SK-N-SH treated with all-trans-retinoic acid at 6 μM for 48 hours (cell line): ENCODE data around the gene ANAPC4.

Source experiments
- ATAC-seq: fragments of 200-7000 bp; cut with Tn5 transposase; 3 replicates; pipeline ENCODE4 v1.9.1; 2020; ENCODE audit warnings: mild to moderate bottlenecking, moderate library complexity
- BACH2 ChIP-seq: fragments of 250-450 bp; sonication (Bioruptor Pico); IDR thresholded peaks from 2 replicates; pipeline ENCODE4 v1.9.0; 2021; ENCODE audit warnings: mild to moderate bottlenecking, borderline replicate concordance
- CSDC2 ChIP-seq: fragments of 250-450 bp; sonication (Bioruptor Pico); IDR thresholded peaks from 2 replicates; pipeline ENCODE4 v1.5.0; 2020; ENCODE audit warnings: mild to moderate bottlenecking, moderate library complexity
- ESRRG ChIP-seq: fragments of 250-450 bp; sonication (Bioruptor Pico); IDR thresholded peaks from 2 replicates; pipeline ENCODE4 v1.6.1; 2021; ENCODE audit warnings: mild to moderate bottlenecking
- ISL1 ChIP-seq: fragments of 250-450 bp; sonication (Bioruptor Pico); IDR thresholded peaks from 2 replicates; pipeline ENCODE4 v2.1.2; 2022; ENCODE audit warnings: mild to moderate bottlenecking, moderate library complexity
- OSR1 ChIP-seq: fragments of 250-450 bp; sonication (Bioruptor Pico); IDR thresholded peaks from 2 replicates; pipeline ENCODE4 v1.8.0; 2022; ENCODE audit warnings: moderate library complexity, mild to moderate bottlenecking, inconsistent platforms
- PPARA ChIP-seq: fragments of 250-450 bp; sonication (Bioruptor Pico); IDR thresholded peaks from 2 replicates; pipeline ENCODE4 v1.5.0; 2020; ENCODE audit warnings: mild to moderate bottlenecking, borderline replicate concordance
- RARB ChIP-seq: fragments of 250-450 bp; sonication (Bioruptor Pico); IDR thresholded peaks from 2 replicates; pipeline ENCODE4 v1.8.0; 2021; ENCODE audit warnings: mild to moderate bottlenecking, moderate library complexity
- SNAI2 ChIP-seq: fragments of 250-450 bp; sonication (Bioruptor Pico); IDR thresholded peaks from 2 replicates; pipeline ENCODE4 v1.5.0; 2020; ENCODE audit warnings: mild to moderate bottlenecking, moderate library complexity
- TCF4 ChIP-seq: fragments of 250-450 bp; sonication (Bioruptor Pico); IDR thresholded peaks from 2 replicates; pipeline ENCODE4 v1.8.0; 2021; ENCODE audit warnings: mild to moderate bottlenecking, moderate library complexity, borderline replicate concordance
- TOX ChIP-seq: fragments of 250-450 bp; sonication (Bioruptor Pico); IDR thresholded peaks from 2 replicates; pipeline ENCODE4 v1.8.0; 2021; ENCODE audit warnings: mild to moderate bottlenecking, moderate library complexity, borderline replicate concordance
- ZC3H10 ChIP-seq: fragments of 250-450 bp; sonication (Bioruptor Pico); IDR thresholded peaks from 2 replicates; pipeline ENCODE4 v1.5.1; 2021; ENCODE audit warnings: mild to moderate bottlenecking, moderate library complexity
- ZNF565 ChIP-seq: fragments of 450-650 bp; formaldehyde crosslinking; conservative IDR thresholded peaks from 2 replicates; pipeline ENCODE4 v1.5.0; 2020; ENCODE audit warnings: low read depth, mild to moderate bottlenecking, moderate library complexity
- ZNF70 ChIP-seq: fragments of 450-650 bp; formaldehyde crosslinking; IDR thresholded peaks from 2 replicates; pipeline ENCODE4 v1.5.0; 2020; ENCODE audit warnings: mild to moderate bottlenecking, moderate library complexity
- TF ChIP-seq, protein P1 (sequence below): fragments of 250-450 bp; sonication (Bioruptor Pico); IDR thresholded peaks from 2 replicates; pipeline ENCODE4 v1.5.1; 2020; ENCODE audit warnings: low read depth, mild to moderate bottlenecking, moderate library complexity
- TF ChIP-seq, protein P2 (sequence below): fragments of 250-450 bp; sonication (Bioruptor Pico); IDR thresholded peaks from 2 replicates; pipeline ENCODE4 v1.5.0; 2020; ENCODE audit warnings: mild to moderate bottlenecking, moderate library complexity
- TF ChIP-seq, protein P3 (sequence below): fragments of 250-450 bp; sonication (Bioruptor Pico); IDR thresholded peaks from 2 replicates; pipeline ENCODE4 v1.8.0; 2021; ENCODE audit warnings: low read depth, mild to moderate bottlenecking, moderate library complexity, borderline replicate concordance
- TF ChIP-seq, protein P4 (sequence below): fragments of 250-450 bp; sonication (Bioruptor Pico); IDR thresholded peaks from 2 replicates; pipeline ENCODE4 v1.8.0; 2020; ENCODE audit warnings: mild to moderate bottlenecking, moderate library complexity, borderline replicate concordance
- TF ChIP-seq, protein P5 (sequence below): fragments of 250-450 bp; sonication (Bioruptor Pico); IDR thresholded peaks from 2 replicates; pipeline ENCODE4 v1.5.1; 2021; ENCODE audit warnings: mild to moderate bottlenecking, moderate library complexity

ANAPC4 gene

DNA sequence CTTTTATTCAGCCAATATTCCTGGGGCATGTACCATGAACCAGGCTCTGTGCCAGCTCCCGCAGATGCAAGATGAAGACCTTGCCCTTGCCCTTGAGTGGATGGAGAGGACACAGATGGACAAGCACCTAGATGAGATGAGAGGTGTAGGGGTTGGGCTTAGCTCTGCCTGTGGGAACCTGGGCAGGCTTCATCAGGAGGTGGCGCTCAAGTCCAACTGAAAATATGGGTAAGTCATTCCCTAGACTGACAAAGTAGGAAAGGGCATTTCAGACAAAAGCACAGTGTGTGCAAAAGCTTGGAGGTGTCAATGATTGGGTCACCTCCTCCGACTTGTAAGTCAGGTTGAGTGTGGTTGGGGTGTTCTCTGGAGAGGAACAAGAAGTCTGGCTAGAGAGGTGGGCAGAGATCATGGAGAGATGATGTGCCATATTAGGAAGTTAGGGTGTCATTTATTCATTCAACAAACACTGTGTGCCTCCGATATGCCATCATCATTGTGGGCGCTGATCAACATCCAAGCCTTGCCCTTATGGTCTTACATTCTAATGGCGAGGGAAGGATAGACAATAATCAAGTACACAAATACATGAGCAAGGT is 64.6 kb downstream of the ANAPC4 start:
- no peak for TF ChIP-seq ISL1
- TF ChIP-seq OSR1 (CRISPR knock-in tag) = no peak
- TF ChIP-seq SNAI2 (CRISPR knock-in tag) = no peak
- TF ChIP-seq ZNF70 (CRISPR knock-in tag) = no peak
- peak; percentile 91 for ATAC-seq

DNA sequence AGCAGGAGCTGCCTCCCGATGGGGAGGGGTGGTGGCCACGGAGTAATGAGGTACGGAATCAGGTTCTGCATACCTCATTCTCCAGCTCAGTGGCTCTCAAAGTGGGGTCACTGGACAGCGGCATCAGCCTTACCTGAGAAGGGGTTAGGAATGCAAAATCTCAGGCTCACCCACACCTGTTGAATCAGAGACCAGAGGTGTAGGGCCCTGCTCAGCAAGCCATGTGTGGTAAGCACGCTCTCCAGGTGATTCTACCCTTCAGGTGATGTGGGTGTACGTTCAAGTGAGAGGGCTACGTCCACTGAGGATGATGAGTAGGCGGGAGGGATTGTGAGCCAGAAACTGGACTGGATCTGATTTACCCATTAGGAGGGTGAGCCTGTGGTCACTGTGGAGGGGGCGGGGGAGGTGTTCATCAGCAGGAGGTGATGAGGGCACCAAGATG is 65.8 kb downstream of the ANAPC4 start:
- no peak for TF ChIP-seq ZNF565 (CRISPR knock-in tag)
- TF ChIP-seq, protein P1, sequence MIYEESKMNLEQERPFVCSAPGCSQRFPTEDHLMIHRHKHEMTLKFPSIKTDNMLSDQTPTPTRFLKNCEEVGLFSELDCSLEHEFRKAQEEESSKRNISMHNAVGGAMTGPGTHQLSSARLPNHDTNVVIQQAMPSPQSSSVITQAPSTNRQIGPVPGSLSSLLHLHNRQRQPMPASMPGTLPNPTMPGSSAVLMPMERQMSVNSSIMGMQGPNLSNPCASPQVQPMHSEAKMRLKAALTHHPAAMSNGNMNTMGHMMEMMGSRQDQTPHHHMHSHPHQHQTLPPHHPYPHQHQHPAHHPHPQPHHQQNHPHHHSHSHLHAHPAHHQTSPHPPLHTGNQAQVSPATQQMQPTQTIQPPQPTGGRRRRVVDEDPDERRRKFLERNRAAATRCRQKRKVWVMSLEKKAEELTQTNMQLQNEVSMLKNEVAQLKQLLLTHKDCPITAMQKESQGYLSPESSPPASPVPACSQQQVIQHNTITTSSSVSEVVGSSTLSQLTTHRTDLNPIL (CRISPR knock-in tag) = no peak
- no peak for TF ChIP-seq ESRRG
- TF ChIP-seq RARB (CRISPR knock-in tag) = no peak
- no peak for TF ChIP-seq TOX (CRISPR knock-in tag)
- TF ChIP-seq SNAI2 (CRISPR knock-in tag) = no peak
- TF ChIP-seq, protein P2, sequence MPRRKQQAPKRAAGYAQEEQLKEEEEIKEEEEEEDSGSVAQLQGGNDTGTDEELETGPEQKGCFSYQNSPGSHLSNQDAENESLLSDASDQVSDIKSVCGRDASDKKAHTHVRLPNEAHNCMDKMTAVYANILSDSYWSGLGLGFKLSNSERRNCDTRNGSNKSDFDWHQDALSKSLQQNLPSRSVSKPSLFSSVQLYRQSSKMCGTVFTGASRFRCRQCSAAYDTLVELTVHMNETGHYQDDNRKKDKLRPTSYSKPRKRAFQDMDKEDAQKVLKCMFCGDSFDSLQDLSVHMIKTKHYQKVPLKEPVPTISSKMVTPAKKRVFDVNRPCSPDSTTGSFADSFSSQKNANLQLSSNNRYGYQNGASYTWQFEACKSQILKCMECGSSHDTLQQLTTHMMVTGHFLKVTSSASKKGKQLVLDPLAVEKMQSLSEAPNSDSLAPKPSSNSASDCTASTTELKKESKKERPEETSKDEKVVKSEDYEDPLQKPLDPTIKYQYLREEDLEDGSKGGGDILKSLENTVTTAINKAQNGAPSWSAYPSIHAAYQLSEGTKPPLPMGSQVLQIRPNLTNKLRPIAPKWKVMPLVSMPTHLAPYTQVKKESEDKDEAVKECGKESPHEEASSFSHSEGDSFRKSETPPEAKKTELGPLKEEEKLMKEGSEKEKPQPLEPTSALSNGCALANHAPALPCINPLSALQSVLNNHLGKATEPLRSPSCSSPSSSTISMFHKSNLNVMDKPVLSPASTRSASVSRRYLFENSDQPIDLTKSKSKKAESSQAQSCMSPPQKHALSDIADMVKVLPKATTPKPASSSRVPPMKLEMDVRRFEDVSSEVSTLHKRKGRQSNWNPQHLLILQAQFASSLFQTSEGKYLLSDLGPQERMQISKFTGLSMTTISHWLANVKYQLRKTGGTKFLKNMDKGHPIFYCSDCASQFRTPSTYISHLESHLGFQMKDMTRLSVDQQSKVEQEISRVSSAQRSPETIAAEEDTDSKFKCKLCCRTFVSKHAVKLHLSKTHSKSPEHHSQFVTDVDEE (CRISPR knock-in tag) = no peak
- no peak for TF ChIP-seq TCF4 (CRISPR knock-in tag)
- TF ChIP-seq OSR1 (CRISPR knock-in tag) = no peak
- TF ChIP-seq, protein P3, sequence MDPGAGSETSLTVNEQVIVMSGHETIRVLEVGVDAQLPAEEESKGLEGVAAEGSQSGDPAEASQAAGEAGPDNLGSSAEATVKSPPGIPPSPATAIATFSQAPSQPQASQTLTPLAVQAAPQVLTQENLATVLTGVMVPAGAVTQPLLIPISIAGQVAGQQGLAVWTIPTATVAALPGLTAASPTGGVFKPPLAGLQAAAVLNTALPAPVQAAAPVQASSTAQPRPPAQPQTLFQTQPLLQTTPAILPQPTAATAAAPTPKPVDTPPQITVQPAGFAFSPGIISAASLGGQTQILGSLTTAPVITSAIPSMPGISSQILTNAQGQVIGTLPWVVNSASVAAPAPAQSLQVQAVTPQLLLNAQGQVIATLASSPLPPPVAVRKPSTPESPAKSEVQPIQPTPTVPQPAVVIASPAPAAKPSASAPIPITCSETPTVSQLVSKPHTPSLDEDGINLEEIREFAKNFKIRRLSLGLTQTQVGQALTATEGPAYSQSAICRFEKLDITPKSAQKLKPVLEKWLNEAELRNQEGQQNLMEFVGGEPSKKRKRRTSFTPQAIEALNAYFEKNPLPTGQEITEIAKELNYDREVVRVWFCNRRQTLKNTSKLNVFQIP (CRISPR knock-in tag) = no peak
- TF ChIP-seq, protein P4, sequence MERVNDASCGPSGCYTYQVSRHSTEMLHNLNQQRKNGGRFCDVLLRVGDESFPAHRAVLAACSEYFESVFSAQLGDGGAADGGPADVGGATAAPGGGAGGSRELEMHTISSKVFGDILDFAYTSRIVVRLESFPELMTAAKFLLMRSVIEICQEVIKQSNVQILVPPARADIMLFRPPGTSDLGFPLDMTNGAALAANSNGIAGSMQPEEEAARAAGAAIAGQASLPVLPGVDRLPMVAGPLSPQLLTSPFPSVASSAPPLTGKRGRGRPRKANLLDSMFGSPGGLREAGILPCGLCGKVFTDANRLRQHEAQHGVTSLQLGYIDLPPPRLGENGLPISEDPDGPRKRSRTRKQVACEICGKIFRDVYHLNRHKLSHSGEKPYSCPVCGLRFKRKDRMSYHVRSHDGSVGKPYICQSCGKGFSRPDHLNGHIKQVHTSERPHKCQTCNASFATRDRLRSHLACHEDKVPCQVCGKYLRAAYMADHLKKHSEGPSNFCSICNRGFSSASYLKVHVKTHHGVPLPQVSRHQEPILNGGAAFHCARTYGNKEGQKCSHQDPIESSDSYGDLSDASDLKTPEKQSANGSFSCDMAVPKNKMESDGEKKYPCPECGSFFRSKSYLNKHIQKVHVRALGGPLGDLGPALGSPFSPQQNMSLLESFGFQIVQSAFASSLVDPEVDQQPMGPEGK (CRISPR knock-in tag) = no peak
- no peak for TF ChIP-seq PPARA (CRISPR knock-in tag)

DNA sequence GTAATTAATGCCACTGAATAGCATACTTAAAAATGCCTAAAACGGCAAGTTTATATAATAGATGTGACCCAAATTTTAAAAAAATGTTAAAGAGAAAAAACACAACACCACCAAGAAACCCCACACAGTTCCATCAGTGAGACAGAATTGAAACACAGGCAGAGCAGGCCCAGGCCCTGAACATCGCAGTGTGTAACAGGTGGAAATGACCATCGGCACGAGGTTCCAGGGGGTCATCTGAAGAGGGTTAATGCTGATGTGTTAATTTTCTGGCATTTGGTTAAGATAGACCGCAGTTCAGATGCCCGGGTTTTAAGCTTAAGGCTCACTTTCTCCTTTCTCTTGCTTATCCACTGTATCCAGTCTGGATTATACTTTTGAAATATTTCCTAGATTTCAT is 66.8 kb downstream of the ANAPC4 start:
- TF ChIP-seq, protein P5, sequence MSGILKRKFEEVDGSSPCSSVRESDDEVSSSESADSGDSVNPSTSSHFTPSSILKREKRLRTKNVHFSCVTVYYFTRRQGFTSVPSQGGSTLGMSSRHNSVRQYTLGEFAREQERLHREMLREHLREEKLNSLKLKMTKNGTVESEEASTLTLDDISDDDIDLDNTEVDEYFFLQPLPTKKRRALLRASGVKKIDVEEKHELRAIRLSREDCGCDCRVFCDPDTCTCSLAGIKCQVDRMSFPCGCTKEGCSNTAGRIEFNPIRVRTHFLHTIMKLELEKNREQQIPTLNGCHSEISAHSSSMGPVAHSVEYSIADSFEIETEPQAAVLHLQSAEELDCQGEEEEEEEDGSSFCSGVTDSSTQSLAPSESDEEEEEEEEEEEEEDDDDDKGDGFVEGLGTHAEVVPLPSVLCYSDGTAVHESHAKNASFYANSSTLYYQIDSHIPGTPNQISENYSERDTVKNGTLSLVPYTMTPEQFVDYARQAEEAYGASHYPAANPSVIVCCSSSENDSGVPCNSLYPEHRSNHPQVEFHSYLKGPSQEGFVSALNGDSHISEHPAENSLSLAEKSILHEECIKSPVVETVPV (CRISPR knock-in tag) = no peak
- TF ChIP-seq ZC3H10 (CRISPR knock-in tag) (no peak), RARB (CRISPR knock-in tag) (no peak)
- TF ChIP-seq, all 23 proteins: peak for 0
- ATAC-seq = no peak

More for the DNA sequence above, 65.8 kb downstream of the ANAPC4 start:
- no peak for ATAC-seq

DNA sequence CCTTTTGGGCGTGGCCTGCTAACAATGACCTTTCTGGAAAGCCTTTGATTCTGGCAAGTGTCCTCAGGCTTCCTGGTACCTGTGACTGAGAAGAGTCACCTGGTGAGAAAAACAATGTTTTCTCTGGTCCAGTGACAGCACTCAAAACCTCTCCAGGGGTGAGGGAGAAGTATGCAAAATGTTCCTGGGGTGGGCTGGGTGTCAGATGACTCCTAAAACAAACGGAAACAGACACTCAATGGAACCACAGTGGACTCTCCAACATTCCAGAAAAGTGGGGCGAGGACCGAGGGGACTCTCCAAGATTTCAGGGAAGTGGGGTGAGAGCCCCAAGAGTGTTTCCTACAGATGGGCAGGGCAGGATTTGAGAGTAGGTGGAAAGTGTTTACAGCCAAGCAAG is 69.5 kb downstream of the ANAPC4 start:
- no peak for ATAC-seq
- TF ChIP-seq BACH2 = no peak
- no peak for TF ChIP-seq CSDC2 (CRISPR knock-in tag)
- TF ChIP-seq RARB (CRISPR knock-in tag) = no peak
- no peak for TF ChIP-seq ISL1
- no peak for TF ChIP-seq ESRRG
- TF ChIP-seq, protein P5 (CRISPR knock-in tag) = no peak
- TF ChIP-seq, protein P1 (CRISPR knock-in tag) = no peak
- TF ChIP-seq, protein P2 (CRISPR knock-in tag) = no peak
- TF ChIP-seq ZC3H10 (CRISPR knock-in tag) = no peak
